HG03457 (cell line): ENCODE results near the gene PSTPIP1.

ENCODE experiments used
- ATAC-seq: cut with Tn5 transposase; IDR thresholded peaks from one replicate; pipeline ENCODE4 v1.9.1; 2021; ENCODE audit warnings: moderate number of reproducible peaks; ENCODE audit not compliant: unreplicated experiment

The PSTPIP1 gene

DNA sequence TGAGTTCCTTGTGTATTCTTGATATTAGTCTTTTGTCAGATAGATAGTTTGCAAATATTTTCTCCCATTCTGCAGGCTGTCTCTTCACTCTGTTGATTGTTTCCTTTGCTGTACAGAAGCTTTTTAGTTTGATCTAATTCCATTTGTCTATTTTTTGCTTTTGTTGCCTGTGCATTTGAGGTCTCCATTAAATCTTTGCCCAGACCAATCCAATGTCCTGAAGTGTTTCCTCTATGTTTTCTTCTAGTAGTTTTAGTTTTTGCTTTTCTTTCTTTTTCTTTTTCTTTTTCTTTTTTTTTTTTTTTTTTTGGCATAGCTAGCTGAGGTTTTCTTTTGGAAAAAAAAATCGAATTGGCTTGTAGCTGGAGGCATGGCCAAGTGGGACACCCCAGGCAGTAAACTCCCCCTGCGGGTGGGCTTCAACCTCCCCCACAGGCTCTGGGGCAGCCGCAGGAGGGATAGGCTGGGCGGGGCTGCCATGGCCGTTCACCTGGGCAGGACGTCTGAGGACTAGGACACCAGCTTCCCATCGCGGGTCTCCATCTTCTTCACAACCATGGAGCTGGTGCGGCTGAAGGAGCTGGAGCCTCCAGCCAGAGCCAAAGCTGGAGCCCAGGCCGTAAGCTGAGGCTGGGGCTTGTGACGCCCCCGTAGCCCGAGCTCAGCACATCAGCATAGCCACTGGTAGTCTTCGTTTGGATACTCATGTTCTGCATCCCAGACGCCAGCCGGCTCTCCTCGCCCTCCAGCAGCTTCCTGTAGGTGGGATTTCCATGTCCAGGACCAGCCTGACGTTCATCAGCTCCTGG, 16.2 kb upstream of the PSTPIP1 start:
- ATAC-seq, result no peak

- ATAC-seq, result no peak
Observed at GRCh38 chr15:76979331-76979925, 15.5 kb upstream of the PSTPIP1 start.

DNA sequence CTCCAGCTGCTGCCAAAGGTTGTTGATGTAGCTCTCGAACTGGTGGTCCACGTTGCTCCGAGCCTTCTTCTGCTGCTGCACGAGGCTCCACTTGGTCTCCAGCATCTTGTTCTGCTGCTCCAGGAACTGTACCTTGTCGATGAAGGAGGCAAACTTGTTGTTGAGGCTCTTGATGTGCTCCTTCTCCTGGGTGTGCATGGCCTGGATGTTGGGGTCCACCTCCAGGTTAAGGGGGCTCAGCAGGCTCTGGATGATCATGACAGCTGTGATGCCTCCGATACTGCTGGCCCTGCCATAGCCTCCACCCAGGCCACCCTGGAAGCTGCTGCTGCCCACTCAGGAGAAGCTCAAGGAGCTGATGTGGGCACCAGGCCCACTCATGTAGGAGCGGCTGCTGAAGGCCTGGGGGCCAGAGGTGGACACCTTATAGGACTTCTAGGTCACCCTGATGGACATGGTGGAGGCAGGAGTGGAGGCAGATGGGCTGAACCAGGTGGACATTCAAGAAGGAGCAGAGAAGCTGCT, 14.9 kb upstream of the PSTPIP1 start:
- no peak for ATAC-seq

GRCh38 chr15:76982356-76982755, 12.6 kb upstream of the PSTPIP1 start:
- ATAC-seq, result no peak

DNA sequence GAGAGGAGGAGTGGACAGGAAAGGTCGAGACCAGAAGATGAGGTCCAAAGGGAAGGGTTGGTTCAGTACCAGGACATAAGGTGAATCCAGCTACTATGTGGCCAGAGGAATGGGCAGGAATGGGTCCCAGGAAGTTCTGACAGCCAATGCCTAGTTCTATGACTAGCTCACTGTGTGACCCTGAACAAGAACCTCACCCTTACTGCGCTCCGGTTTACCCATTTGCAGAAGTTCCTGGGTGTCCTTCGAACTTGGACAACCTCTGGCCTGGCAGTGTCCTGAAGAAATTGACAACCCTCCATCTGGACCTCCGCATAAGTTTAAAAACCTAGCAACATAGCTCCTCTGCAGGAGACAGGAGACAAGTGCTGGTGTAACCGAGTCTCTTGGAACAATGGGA, 12.2 kb upstream of the PSTPIP1 start:
- ATAC-seq, result no peak

GRCh38 chr15:76983590-76984375, 11.1 kb upstream of the PSTPIP1 start:
- ATAC-seq, result no peak

DNA sequence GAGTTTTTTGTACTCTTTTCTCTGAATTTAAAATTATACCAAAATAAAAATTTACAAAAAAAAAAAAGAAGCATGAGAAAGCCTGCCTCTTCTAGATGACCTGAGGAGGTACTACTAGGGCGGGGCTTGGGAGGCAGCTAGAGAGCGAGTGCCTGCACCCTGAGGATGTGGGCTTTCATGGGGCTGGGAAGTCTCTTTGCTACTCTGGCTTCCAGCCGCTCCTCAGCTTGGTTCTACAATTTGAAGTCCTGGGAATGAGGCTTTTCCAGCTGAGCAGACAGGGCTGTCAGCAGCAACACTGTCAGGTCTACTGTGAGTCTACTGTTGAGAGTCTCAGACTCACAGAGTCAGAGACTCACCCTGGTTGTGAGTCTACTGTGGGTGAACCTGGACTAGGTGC, 8.2 kb upstream of the PSTPIP1 start:
- ATAC-seq, result no peak

DNA sequence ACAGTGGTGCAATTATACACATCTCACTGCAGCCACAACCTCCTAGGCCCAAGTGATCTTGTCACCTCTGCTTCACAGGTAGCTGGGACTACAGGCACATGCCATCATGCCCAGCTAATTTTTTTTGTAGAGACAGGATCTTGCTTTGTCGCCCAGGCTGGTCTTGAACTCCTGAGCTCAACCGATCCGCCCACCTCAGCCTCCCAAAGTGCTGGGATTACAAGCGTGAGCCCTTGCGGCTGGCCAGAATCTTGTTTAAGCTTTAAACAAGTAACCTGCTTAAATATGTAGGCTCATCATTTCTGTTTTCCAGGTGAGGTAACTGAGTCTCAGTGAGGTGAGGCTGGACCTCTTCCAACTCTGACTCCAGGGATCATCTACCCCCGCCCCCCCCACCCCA, 7.7 kb upstream of the PSTPIP1 start:
- no peak for ATAC-seq

DNA sequence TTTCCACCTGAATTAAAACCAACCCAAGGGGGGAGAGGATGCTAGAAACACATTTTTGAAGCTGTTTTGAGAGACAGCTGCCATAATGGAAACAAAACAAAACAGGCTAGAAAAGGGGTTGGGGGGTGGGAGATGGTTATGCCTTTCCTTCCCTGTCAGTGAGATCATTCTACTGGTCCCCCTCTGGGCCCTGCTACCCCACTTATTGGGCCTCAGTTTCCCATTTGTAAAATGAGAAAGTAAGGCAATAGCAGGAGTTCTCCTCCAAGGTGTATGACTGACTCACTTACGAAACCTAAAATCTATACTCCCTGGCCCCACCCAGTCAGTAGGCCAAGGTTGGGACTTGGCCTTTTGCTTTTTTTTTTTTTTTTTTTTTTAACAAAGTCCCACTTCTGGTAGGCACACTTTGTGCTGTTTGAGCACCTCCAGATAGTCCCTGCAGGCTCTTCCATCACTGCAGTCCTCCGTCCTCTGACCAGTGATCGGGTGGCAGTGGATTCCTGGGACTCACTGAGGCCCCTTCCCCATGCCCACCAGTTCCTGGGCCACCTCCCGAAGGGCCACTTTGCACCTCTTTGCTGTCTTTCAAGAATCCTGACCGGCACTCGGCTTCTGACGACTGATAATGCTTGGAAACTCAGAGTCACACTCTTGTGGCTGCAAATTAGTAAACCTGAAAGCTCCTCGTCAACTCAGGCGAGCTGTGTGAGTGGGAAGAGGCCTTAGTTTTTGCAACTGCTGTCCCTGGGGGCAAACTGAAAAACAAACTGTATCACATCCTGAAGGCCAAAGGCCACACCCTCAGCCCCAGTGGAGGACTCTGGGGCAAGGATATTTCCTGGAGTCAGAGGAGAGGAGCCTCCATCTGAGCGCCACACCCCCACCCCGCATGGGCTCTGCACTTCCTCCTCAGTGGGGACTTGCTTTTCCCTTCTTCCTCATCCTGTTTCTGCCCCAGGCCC, 6.7 kb upstream of the PSTPIP1 start:
- peak; percentile 57 for ATAC-seq

DNA sequence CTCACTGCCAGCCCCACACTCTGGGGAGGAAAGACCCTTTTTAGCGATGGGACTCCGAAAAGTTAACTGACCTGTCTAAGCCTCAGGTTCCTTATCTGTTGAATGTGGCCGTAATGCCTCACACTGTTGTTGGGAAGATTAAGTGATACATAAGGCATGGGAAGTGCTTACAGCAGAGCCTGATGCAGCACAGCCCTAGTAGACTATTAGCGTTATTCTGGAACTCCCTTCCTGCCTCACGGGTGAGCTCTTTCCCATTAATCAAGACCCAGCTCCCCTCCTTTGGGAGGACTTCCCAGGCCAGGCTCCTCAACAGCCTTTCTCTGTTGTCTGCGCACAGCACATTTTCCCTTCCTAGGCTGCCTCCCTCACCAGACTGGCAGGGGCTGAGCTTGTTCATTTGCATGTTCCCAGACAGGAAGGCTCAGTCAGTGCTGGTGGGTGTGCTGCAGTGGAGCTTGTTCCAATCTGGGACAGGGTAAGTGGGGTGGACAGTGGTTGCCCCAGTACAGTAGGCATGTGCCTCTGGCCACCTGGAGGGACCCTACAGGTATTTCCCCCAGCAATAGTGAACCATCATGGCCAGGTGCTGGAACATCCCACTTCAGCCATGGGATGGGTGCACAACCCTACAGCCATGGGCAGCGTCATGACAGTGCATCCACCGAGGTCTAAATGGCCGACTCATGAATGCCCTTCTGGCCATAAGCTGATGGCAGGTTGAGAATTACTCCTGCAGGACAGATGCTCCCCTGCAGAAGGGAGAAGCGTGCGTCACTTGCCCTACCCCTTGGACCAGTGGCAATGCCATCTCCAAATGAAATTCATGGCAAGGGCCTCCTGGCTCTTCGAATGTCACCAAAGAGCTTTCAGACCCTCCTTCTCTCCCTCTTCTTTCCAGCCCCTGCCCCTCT, 5.8 kb upstream of the PSTPIP1 start:
- ATAC-seq, result no peak

GRCh38 chr15:76991048-76991447, 3.9 kb upstream of the PSTPIP1 start:
- ATAC-seq, result no peak

DNA sequence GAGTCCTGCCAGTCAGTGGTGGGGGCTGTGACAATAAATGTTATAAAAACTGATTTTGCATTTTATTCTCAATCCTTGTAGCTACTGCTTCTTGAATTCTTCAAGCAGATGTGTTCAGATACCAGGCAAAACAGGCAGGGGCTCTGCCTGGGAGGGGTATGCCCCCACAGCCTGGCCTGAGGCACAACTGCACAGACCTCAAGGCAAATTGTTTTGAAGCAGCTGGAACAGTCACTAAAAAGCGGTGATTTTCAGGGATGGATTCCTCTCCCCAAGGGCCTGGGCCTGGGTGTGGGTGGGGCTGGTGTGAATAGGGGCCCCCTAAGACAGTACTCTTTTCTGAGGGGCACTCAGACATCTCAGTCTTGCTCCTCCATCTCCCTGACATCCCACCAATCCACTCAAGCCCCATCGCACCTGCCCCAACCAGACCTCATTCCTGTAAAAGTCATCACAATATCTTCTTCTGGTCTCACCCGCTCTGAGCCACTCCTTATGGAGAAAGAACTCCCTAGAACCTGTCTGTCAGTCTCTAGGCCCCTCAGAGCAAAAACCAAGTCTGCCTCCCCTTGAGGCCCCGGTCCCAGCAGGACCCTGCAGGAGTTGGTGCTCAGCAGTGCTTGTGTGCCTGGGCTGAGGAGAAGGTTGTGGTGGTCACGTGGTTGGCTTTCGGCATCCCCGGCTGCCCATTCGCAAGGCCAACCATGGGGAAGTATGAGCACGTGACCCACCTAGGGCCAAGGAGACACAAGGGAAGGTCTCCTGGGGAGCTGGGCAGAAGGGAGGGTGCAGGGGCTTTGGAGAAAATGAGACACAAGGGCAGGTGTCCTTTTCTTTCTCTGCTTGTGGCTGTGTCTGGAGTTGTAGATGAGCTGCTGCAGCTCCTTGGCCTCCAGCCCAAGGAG, 2.9 kb upstream of the PSTPIP1 start:
- no peak for ATAC-seq

DNA sequence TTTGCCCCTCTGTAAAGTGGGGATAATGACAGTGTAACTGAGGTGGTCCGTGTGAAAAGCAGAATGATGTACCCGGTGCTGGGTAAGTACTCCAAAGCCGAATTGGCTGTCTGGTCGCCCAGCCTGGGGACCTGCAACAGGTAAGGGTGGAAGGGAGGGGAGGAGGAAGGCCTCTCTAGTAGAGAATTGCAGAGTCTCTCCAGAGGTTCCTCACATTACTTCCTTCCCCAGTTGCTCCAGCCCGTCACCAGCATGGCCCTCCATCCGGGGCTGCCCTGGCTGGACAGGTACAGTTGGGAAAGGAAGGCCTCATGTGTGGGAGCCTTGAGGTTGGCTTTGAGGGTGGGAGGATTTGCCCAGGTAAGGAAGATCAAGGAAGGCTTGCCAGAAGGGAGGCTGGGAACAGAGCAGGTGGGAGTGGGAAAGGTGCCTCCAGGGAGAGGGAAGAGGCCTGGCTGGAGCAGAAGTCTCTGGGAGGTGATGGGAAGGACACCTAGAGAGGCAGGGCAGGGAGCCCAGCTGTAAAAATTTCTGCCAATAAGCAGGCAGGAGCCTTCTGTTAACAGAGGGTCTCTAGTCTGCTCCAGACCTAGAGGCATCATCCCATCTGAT, 1.7 kb upstream of the PSTPIP1 start:
- ATAC-seq, result no peak

DNA sequence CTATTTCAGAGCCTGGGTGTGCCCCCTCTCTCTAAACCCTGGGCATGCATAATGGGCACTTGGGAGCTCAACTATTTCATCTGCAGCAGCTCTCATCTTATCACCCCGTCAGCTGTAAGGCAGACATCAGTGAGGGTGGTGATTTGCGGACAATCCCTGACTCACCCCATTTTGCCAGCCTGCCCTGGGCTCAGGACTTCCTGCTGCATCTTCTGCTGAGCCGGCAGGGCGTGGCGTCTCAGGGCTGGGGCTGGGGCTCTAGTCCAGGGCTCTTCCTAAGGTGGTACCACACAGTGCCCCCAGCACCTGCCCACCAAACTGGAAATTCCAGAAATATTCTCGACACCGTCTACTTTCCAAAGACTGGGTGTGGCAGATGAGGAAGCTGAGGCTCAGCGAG, 925 bp upstream of the PSTPIP1 start:
- no peak for ATAC-seq

DNA sequence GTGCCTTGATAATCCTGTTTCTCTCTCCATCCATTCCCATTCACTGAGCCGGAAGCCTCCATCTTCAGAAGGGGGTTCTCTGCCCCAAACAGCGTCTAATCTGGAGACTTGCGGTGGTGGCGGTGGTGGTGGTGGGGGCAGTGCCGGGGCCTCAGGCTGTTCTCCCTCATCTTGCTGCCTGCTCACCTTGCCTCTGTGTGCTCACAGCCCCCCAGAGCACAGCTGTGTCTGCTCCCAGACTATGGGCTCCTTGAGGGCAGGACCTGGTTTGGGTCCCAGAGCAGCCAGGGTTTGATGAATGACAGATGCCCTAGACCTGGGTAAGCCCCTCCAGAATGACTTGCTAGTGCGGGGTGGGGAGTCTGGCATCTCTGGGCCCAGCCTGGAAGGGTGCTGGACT, 430 bp upstream of the PSTPIP1 start:
- ATAC-seq, result no peak

GRCh38 chr15:76996076-76996525, 1.2 kb downstream of the PSTPIP1 start:
- no peak for ATAC-seq

- ATAC-seq, result no peak
Observed at GRCh38 chr15:76996526-76997401, 1.8 kb downstream of the PSTPIP1 start.
